ENCODE results near the gene DAPK1. TPM values are rescaled to one million over a fixed set of nuclear protein-coding genes. Genes with fewer than 3 reads are reported as not detected.

The DAPK1 gene
- total and polyA plus RNA-seq, 8 donors = 9.0 to 88.7 (median 50.7) TPM

DNA sequence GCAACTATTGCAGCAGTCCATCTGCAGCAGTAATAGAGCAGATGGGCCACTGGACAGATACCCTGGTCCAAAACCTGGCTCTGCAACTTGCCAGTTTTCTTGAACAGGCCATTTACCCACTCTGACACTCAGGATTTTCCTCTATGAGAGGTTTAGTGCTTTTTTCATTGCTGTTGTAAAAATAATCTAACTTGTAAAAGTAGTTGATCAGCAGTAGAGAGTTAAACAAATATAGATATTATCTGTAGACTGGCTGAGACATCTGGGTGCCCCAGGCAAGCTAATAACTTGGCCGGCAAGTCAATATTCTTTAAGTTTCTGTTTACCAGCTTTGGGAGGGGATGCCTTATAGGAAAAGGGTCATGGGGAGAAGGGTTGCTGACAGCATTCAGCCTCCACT, 4.1 kb downstream of the DAPK1 start:
- Histone ChIP-seq H3K27ac (peak overlapping the region; percentile 59 to 95 (median 92)), H3K9me3 (no peaks in the 10 kb centered on the region), H3K27me3 (peaks cover 0 to 9% (median 8%) of the 10 kb centered on the region in 3 donors), H3K4me1 (peaks cover 7 to 85% (median 75%) of the 10 kb centered on the region in 4 donors), H3K4me3 (no peak overlapping the region), H3K36me3 (peaks cover 0 to 7% (median 3%) of the 10 kb centered on the region in 4 donors)
- WGBS, 5 donors = 36 to 52% (median 40%) methylated on average over 1 of the region's 1 CpG
- TF ChIP-seq, protein P1, sequence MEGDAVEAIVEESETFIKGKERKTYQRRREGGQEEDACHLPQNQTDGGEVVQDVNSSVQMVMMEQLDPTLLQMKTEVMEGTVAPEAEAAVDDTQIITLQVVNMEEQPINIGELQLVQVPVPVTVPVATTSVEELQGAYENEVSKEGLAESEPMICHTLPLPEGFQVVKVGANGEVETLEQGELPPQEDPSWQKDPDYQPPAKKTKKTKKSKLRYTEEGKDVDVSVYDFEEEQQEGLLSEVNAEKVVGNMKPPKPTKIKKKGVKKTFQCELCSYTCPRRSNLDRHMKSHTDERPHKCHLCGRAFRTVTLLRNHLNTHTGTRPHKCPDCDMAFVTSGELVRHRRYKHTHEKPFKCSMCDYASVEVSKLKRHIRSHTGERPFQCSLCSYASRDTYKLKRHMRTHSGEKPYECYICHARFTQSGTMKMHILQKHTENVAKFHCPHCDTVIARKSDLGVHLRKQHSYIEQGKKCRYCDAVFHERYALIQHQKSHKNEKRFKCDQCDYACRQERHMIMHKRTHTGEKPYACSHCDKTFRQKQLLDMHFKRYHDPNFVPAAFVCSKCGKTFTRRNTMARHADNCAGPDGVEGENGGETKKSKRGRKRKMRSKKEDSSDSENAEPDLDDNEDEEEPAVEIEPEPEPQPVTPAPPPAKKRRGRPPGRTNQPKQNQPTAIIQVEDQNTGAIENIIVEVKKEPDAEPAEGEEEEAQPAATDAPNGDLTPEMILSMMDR (IDR thresholded peaks at IDR 0.05) = no peak
- no peak for TF ChIP-seq POLR2A (IDR thresholded peaks at IDR 0.05)
- no peak for TF ChIP-seq POLR2AphosphoS5 (IDR thresholded peaks at IDR 0.05)
- no peak for TF ChIP-seq EP300 (IDR thresholded peaks at IDR 0.05)
- intact Hi-C loops (cut with DNase I; ENCODE audit: low total_unique reads) = no loop called here
- DNase-seq = no peak

DNA sequence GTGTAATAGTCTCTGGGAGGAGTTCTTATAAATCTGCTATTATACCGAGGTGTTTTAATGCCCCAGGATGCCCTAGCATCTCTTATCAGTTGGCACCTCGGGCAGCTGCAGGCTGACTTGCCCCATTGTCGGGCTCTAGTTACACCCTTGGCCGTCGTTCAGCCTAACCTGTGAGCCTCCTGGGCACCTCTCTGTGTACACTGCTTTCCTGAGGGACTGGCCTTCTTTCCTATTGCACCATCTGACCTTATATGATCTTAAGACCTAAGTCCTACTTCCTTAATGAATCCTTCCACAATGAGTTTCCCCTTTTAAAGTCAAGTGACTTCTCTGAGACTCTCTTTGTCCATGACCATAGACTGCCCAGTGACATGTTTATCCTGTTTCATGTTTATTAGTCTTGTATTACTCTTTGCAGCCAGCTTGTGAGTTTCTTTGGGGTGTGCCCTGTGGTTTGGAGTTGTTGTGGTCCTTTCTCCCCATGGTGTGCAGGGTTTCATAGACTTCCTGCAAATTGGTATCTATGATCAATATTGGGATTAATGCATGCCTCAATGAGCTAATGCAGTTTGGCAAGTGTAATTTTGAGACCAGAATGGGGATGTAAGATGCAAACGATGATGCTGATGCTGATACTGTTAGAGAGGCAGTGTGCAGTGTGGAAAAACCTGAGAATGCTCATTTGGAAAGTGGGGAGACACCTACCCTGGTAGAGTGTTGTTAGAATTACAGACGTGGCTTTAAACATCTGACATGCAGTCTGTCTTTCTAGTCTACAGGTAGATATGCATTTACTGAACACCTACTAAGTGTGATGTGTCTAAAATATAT, 4.9 kb downstream of the DAPK1 start:
- Histone ChIP-seq H3K9me3 (no peaks in the 10 kb centered on the region), H3K36me3 (peaks cover 0 to 15% (median 7%) of the 10 kb centered on the region in 4 donors), H3K4me3 (no peak overlapping the region), H3K27me3 (peaks cover 0 to 7% (median 5%) of the 10 kb centered on the region in 3 donors), H3K27ac (peak overlapping the region; percentile 60 to 95 (median 92)), H3K4me1 (peaks cover 7 to 81% (median 67%) of the 10 kb centered on the region in 4 donors)
- intact Hi-C loops (cut with DNase I; ENCODE audit: low total_unique reads) = no loop called here
- DNase-seq = peak in 1 of 2 donors; percentile 88
- WGBS, 5 donors = 29 to 55% (median 36%) methylated on average over 7 of the region's 7 CpGs
- TF ChIP-seq, protein P1 (IDR thresholded peaks at IDR 0.05) = no peak
- TF ChIP-seq POLR2AphosphoS5 (IDR thresholded peaks at IDR 0.05) = peak in 2 of 3 donors; percentile 67 to 75

DNA sequence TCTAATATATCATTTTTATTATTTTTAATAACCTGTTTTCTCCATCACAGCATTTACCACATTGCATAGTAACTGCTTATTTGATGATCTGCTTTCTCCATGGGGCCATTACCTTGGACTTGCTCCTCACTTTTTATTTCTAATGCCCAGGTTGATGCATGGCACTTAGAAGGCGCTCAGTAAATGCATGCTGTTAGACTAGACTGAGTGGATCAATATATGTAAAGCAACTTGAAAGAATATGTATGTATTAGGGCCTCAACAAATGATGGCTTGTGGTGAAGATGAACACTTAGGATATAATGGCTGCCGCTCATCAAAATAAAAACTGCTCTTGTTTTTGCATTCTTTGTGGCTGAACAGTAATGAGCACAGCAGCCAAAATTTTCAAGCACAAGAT, 5.8 kb downstream of the DAPK1 start:
- peaks cover 7 to 81% (median 62%) of the 10 kb centered on the region in 4 donors for H3K4me1 ChIP-seq
- TF ChIP-seq POLR2AphosphoS5 (IDR thresholded peaks at IDR 0.05) (no peak), EP300 (IDR thresholded peaks at IDR 0.05) (no peak), POLR2A (IDR thresholded peaks at IDR 0.05) (no peak)
- TF ChIP-seq, protein P1 (IDR thresholded peaks at IDR 0.05) = no peak
- intact Hi-C loops (cut with DNase I; ENCODE audit: low total_unique reads) = no loop called here
- 87 to 94% (median 88%) methylated on average over 2 of the region's 2 CpGs for WGBS, 5 donors
- DNase-seq = no peak
- H3K27me3 ChIP-seq = no peaks in the 10 kb centered on the region
- no peaks in the 10 kb centered on the region for H3K9me3 ChIP-seq
- peaks cover 0 to 19% (median 9%) of the 10 kb centered on the region in 4 donors for H3K36me3 ChIP-seq
- H3K4me3 ChIP-seq = no peak overlapping the region
- peak overlapping the region in 3 of 5 donors; percentile 92 to 95 (median 93) for H3K27ac ChIP-seq

DNA sequence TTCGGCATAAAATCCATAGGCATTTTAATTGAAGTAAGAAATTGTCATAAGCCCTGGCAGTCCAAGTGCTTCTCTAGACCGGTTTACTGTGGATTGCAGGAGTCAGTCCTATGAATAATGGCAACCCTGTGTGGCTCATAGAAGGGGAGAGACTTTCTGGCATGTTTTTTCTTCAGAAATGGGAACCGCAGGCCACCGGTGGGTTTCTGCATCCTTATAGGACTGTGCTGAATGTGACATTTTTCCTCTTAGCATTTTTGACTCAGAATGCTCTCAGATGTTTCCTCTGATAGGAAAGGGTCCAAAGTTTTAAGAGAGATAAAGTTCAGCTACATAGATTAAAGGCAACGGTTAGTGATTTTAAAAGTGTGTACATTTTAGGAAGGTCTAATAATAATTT, 6.3 kb downstream of the DAPK1 start:
- Histone ChIP-seq H3K9me3 (no peaks in the 10 kb centered on the region), H3K36me3 (peaks cover 0 to 19% (median 9%) of the 10 kb centered on the region in 4 donors), H3K4me3 (no peak overlapping the region), H3K4me1 (peaks cover 7 to 80% (median 59%) of the 10 kb centered on the region in 4 donors), H3K27ac (peak overlapping the region in 3 of 5 donors; percentile 36 to 95 (median 93)), H3K27me3 (no peaks in the 10 kb centered on the region)
- intact Hi-C loops (cut with DNase I; ENCODE audit: low total_unique reads) = no loop called here
- DNase-seq = no peak
- 38 to 56% (median 49%) methylated on average over 5 of the region's 5 CpGs for WGBS, 5 donors
- TF ChIP-seq POLR2A (IDR thresholded peaks at IDR 0.05) (no peak), EP300 (IDR thresholded peaks at IDR 0.05) (no peak), POLR2AphosphoS5 (IDR thresholded peaks at IDR 0.05) (no peak)
- TF ChIP-seq, protein P1 (IDR thresholded peaks at IDR 0.05) = no peak

Measured in stomach (tissue), 9 donors.